C4-2B (cell line): ENCODE results near the gene ZNF853.

Experiments
- H3K27ac ChIP-seq: fragments of 450-650 bp; 2 replicates; pipeline ENCODE4 v1.5.1; 2017
- CTCF ChIP-seq: fragments of 450-650 bp; conservative IDR thresholded peaks from 2 replicates; pipeline ENCODE4 v1.5.1; 2017; ENCODE audit warnings: mild to moderate bottlenecking
- ZFX ChIP-seq: fragments of 450-650 bp; IDR thresholded peaks from 2 replicates; pipeline ENCODE4 v1.6.1; 2017

ZNF853 gene

GRCh38 chr7:6589829-6590644, 25.4 kb upstream of the ZNF853 start, which contains the start of gene INTS15:
Gene INTS15 (plus strand): TSS chr7:6590021. CDS start chr7:6590284, 263 bp downstream.
- TF ChIP-seq ZFX: peak; percentile 99
- peak; percentile 97 for TF ChIP-seq CTCF
- H3K27ac ChIP-seq: peak within 1 kb of the TSS; percentile 82

- peak overlapping the region; percentile 82 for H3K27ac ChIP-seq
- TF ChIP-seq CTCF: no peak
- no peak for TF ChIP-seq ZFX
Observed at GRCh38 chr7:6590645-6591110, 24.7 kb upstream of the ZNF853 start.

DNA sequence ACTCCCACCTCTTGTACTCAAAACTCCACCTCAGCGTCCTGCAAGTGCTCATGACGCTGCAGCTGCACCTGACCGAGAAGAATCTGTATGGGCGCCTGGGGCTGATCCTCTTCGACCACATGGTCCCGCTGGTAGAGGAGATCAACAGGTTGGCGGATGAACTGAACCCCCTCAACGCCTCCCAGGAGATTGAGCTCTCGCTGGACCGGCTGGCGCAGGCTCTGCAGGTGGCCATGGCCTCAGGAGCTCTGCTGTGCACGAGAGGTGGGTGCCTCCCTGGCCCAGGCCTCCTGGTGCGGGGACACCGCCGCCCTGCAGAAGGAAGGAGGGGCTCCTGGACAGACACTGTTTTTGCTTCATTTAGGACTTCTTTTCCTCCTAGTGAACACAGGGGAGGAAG, 15.3 kb upstream of the ZNF853 start:
- no peak overlapping the region for H3K27ac ChIP-seq
- TF ChIP-seq ZFX (no peak), CTCF (no peak)

- TF ChIP-seq ZFX (no peak), CTCF (no peak)
- H3K27ac ChIP-seq: no peak overlapping the region
Observed at GRCh38 chr7:6604458-6604857, 11.0 kb upstream of the ZNF853 start.

GRCh38 chr7:6606866-6607583, 8.4 kb upstream of the ZNF853 start:
- no peak overlapping the region for H3K27ac ChIP-seq
- TF ChIP-seq CTCF (no peak), ZFX (no peak)

DNA sequence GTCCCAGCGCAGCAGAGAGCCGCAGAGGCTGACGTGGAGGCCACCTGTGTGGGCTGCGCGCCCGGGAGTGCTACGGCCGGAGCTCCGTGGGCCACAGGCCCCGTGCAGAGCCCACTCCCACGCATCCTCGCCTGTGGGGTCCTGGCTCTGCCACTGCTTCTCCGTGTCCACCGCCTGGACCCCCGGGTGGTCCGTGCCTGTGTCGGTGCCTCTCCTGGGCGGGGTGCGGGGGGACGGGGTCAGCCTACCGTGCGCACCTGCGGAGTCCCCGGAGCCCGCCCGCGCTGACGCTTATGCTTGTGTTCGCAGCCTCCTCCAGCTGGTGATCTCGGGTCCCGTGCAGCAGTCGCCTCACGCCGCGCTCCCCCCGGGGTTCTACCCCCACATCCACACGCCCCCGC, 7.8 kb upstream of the ZNF853 start:
- TF ChIP-seq CTCF: no peak
- no peak for TF ChIP-seq ZFX
- no peak overlapping the region for H3K27ac ChIP-seq

DNA sequence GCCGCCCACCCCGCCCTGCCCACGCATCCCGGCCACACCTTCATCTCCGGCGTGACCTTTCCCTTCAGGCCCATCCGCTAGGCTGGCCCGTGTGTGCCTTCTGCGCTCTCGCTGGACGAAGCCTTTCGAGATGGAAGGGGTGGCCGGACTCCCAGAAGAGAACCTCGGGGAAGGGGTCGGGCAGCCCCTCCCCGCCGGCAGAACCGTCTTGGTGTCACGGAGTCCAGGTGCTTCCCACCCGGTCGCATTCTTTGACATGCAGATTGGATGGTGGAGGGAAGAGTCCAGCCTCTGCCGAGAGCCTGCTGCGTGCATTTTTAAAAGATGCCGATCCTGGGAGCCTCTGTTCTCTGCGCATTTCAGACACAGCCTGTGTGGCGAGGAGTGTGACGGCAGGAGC, 7.3 kb upstream of the ZNF853 start:
- TF ChIP-seq ZFX (no peak), CTCF (no peak)

More for the DNA sequence above, 7.3 kb upstream of the ZNF853 start:
- H3K27ac ChIP-seq: no peak overlapping the region
